Gastroesophageal sphincter (tissue), 4 donors: Measurements from ENCODE around the gene BRS3. TPM values are rescaled to one million over a fixed set of nuclear protein-coding genes. Genes with fewer than 3 reads are reported as not detected.

Source experiments
- ATAC-seq: fragments of 150-250 bp; one replicate; pipeline ENCODE4 v1.9.1; 2016; ENCODE audit warnings: mild to moderate bottlenecking, moderate library complexity
- H3K27ac ChIP-seq, 4 donors: fragments of 200-600 bp; sonication (generic) in 3 of 4; 1 replicate in 3 of 4; 2 replicates in 1 of 4; pipeline ENCODE4 v1.5.1; 2016 to 2019
- H3K27me3 ChIP-seq: fragments of 200-600 bp; sonication (generic); one replicate; pipeline ENCODE4 v1.5.1; 2019
- H3K36me3 ChIP-seq, 2 donors: fragments of 200-600 bp; sonication (generic); one replicate each; pipeline ENCODE4 v1.5.1; 2019; ENCODE audit warnings: control low read depth in 1 of 2
- H3K4me1 ChIP-seq, 3 donors: fragments of 200-600 bp; sonication (generic); 1 replicate in 2 of 3; 2 replicates in 1 of 3; pipeline ENCODE4 v1.5.1; 2016 to 2019; ENCODE audit warnings: control low read depth in 2 of 3
- H3K4me3 ChIP-seq, 2 donors: fragments of 200-600 bp; sonication (generic); one replicate each; pipeline ENCODE4 v1.5.1; 2019; ENCODE audit warnings: mild to moderate bottlenecking in 1 of 2, moderate library complexity in 1 of 2
- H3K9me3 ChIP-seq, 3 donors: fragments of 200-600 bp; sonication (generic); one replicate each; pipeline ENCODE4 v1.5.1; 2017 to 2019; ENCODE audit warnings: control low read depth in 2 of 3
- CTCF ChIP-seq, 4 experiments: fragments of 200-600 bp in 2 of 4; fragments of 450-650 bp in 2 of 4; sonication (generic) in 1 of 4; IDR thresholded peaks; one replicate each; pipeline ENCODE4 v1.5.1; 2017 to 2019; ENCODE audit warnings: antibody characterized with exemption in 4 of 4, mild to moderate bottlenecking in 2 of 4, moderate library complexity in 2 of 4
- EP300 ChIP-seq: sonication (generic); formaldehyde crosslinking; IDR thresholded peaks from one replicate; pipeline ENCODE4 v1.6.1; 2017; ENCODE audit warnings: antibody characterized with exemption, mild to moderate bottlenecking
- POLR2A ChIP-seq, 2 donors: fragments of 450-650 bp; IDR thresholded peaks; one replicate each; pipeline ENCODE4 v1.6.1; 2017; ENCODE audit warnings: antibody characterized with exemption in 2 of 2, mild to moderate bottlenecking in 2 of 2, moderate library complexity in 1 of 2
- POLR2AphosphoS5 ChIP-seq: sonication (generic); formaldehyde crosslinking; IDR thresholded peaks from one replicate; pipeline ENCODE4 v1.6.1; 2017; ENCODE audit warnings: antibody characterized with exemption
- WGBS, 2 donors: methylation state at CpG; one replicate each; pipeline ENCODE4 v1.1.5; 2018; ENCODE audit warnings: low coverage in 1 of 2; 5-methylcytosine and 5-hydroxymethylcytosine counted together
- total RNA-seq, 4 donors: library from RNA; depleted of rRNA; stranded (reverse); fragments of >200 nt; gene quantifications; one replicate each; pipeline ENCODE4 v1.1.0, GENCODE V29; 2016

Gene BRS3
- total RNA-seq, 4 donors from 2014 or later = not detected

DNA sequence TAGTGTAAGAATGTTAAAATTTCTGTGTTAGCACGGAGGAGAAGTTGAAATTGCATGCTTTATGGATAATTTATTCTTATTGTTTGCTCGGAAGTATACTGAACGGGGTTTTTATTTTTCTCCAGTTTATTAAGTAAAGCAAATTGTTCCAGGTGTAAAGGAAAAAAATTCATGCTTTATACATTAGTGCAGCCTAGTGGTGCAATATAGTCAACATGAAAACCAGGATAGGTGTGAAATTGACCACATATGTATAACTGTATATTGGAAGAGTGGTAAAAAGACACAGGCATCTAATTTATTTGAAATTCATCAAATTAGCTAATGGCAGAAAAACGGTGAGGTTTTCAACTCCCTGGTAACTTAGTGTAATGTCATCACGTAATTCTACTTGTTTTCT, 959 bp downstream of the BRS3 start:
- Histone ChIP-seq H3K27me3 (peaks cover 7% of the 10 kb centered on the region), H3K4me3 (no peak overlapping the region), H3K36me3 (no peaks in the 10 kb centered on the region), H3K4me1 (no peaks in the 10 kb centered on the region), H3K27ac (no peak overlapping the region), H3K9me3 (no peaks in the 10 kb centered on the region)
- TF ChIP-seq POLR2A (IDR thresholded peaks at IDR 0.05) (no peak), CTCF (IDR thresholded peaks at IDR 0.05) (no peak), EP300 (no peak), POLR2AphosphoS5 (no peak)
- 32 to 34% methylated on average over 5 of the region's 5 CpGs for WGBS, 2 donors
- no peak for ATAC-seq

GRCh38 chrX:136491832-136492231, 4.1 kb downstream of the BRS3 start:
- no peak overlapping the region for H3K27ac ChIP-seq
- H3K27me3 ChIP-seq = peaks cover 7% of the 10 kb centered on the region
- TF ChIP-seq EP300 = no peak
- no peak for TF ChIP-seq POLR2AphosphoS5
- TF ChIP-seq POLR2A (IDR thresholded peaks at IDR 0.05) = no peak
- no peak for TF ChIP-seq CTCF (IDR thresholded peaks at IDR 0.05)
- no peak overlapping the region for H3K4me3 ChIP-seq
- H3K9me3 ChIP-seq = no peaks in the 10 kb centered on the region
- ATAC-seq = no peak
- no peaks in the 10 kb centered on the region for H3K4me1 ChIP-seq
- WGBS, 2 donors = 38 to 100% methylated on average over 1 to 2 of the region's 6 CpGs
- H3K36me3 ChIP-seq = no peaks in the 10 kb centered on the region

- H3K4me1 ChIP-seq = no peaks in the 10 kb centered on the region
- H3K4me3 ChIP-seq = no peak overlapping the region
- TF ChIP-seq EP300 (no peak), CTCF (IDR thresholded peaks at IDR 0.05) (no peak), POLR2AphosphoS5 (no peak), POLR2A (IDR thresholded peaks at IDR 0.05) (no peak)
- ATAC-seq = no peak
- H3K36me3 ChIP-seq = no peaks in the 10 kb centered on the region
- H3K27me3 ChIP-seq = peaks cover 7% of the 10 kb centered on the region
- no peak overlapping the region for H3K27ac ChIP-seq
- WGBS, 2 donors = 20 to 33% methylated on average over 1 of the region's 1 CpG
- no peaks in the 10 kb centered on the region for H3K9me3 ChIP-seq
Measured at GRCh38 chrX:136493011-136493410, 5.3 kb downstream of the BRS3 start.

DNA sequence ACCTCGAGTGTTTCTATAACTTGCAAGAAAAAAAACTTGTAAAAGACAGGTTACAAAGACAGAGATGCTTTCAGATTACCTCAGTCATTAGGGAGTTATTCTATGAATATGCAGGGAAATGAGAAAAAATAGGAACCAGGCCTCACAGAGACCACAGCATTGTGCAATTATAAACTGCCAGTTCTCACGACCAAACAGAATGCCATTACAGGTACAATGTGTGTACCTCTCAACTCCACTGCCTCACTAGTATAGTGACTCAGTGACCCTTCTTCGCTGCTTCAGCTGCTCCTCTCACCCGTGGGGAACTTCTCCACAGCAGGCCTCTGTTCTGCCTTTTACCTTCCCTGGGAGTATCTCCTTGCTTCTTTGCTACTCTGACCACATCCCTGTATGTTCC, 7.3 kb downstream of the BRS3 start:
- Histone ChIP-seq H3K27ac (no peak overlapping the region), H3K4me1 (peaks cover 0 to 16% (median 0%) of the 10 kb centered on the region in 3 donors), H3K9me3 (no peaks in the 10 kb centered on the region), H3K27me3 (peaks cover 4% of the 10 kb centered on the region), H3K36me3 (no peaks in the 10 kb centered on the region), H3K4me3 (no peak overlapping the region)
- ATAC-seq = no peak
- TF ChIP-seq EP300 (no peak), POLR2AphosphoS5 (no peak), CTCF (IDR thresholded peaks at IDR 0.05) (no peak), POLR2A (IDR thresholded peaks at IDR 0.05) (no peak)
- WGBS, 2 donors = 75 to 80% methylated on average over 1 of the region's 4 CpGs

GRCh38 chrX:136496186-136496763, 8.5 kb downstream of the BRS3 start:
- no peaks in the 10 kb centered on the region for H3K27me3 ChIP-seq
- peaks cover 0 to 16% (median 0%) of the 10 kb centered on the region in 3 donors for H3K4me1 ChIP-seq
- peaks cover 0 to 12% of the 10 kb centered on the region in 2 donors for H3K36me3 ChIP-seq
- no peak for TF ChIP-seq CTCF (IDR thresholded peaks at IDR 0.05)
- TF ChIP-seq POLR2A (IDR thresholded peaks at IDR 0.05) = no peak
- no peak for TF ChIP-seq POLR2AphosphoS5
- TF ChIP-seq EP300 = no peak
- no peak for ATAC-seq
- peak overlapping the region; percentile 93 to 98 (median 96) for H3K27ac ChIP-seq
- H3K9me3 ChIP-seq = no peaks in the 10 kb centered on the region
- peak overlapping the region; percentile 67 to 87 for H3K4me3 ChIP-seq
- 20% methylated on average over 1 of the region's 13 CpGs; no CpG with 5 or more reads in 1 of the 2 donors for WGBS, 2 donors
